GM20431 (cell line): ENCODE measurements around the gene PPARGC1A.

Experiments
- in situ Hi-C: fragments of 300-500 bp; cut with MseI, MboI; formaldehyde crosslinking; loops from one replicate; pipeline ENCODE4 v1.15.0; 2020; ENCODE audit warnings: low sequenced_read_pairs; ENCODE audit not compliant: unreplicated experiment

The PPARGC1A gene

DNA sequence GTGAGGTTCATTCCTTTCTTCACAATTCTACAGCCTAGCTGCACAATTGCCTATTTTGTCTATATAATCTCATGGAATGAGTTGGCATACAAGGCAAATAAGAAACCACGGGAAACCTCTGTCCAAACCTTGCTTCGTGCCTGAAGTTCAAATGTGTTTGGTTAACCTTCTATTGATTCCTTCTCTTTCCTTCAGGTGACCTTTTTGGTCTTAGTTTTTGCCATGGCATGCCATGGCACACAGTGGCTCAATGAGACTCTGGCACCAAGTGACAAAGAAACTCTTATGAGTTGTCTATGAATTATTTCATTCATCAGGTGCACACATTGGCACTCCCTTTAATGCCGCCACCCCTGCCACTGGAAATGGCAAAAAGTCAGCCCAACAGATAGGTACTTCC lies 101.8 kb downstream of the PPARGC1A start:
- in situ Hi-C loops: no loop called here

DNA sequence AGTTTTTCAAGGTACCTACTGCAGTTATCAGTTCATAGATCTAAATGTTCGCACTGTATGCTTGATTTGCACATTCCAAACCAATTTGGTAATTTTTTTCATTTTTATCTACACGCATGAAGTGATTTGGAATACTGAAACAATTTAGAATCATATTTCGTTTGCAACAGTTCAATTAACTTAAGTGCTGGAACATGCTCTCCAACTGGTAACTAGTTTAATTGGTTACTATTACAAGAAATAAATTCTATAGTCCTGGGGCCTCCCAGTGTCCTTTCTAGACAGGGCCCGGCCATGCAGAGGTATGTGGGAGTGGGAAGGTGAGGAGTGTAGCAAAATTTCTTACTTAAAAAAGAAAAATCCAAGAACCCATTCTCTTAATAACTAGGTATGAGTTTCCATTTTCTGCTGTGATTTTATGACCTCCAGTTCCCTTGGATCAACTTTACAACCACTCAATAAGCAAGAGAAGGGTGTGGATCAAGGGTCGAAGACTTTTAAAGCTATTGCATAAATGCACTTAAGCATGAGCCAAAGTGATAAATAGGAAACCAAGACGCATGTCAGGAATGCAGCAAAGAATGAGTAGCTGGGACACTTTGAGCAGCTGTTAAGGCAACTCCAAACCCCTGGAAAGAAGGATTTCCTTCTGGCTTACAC lies 106.9 kb downstream of the PPARGC1A start:
- in situ Hi-C loops: no loop called here

DNA sequence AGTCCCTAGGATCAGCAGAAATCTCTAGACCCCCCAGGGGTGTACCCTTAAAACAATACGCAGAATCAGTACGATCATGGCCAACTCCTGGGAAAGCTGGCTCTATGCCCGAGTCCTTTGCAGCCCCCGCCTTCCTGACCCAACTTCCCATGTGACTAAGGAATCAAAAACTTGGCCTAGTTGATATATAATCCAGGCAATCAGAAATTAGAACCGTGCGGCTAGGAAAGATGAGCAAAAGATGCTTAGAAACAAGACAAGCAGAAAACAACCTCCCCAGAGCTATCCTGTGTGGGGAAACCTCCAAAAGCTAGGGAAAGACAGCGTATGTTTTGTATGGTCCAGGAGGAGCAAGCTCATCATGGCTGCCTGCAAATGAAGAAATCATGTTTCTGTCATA lies 110.0 kb downstream of the PPARGC1A start:
- in situ Hi-C loops: no loop called here

DNA sequence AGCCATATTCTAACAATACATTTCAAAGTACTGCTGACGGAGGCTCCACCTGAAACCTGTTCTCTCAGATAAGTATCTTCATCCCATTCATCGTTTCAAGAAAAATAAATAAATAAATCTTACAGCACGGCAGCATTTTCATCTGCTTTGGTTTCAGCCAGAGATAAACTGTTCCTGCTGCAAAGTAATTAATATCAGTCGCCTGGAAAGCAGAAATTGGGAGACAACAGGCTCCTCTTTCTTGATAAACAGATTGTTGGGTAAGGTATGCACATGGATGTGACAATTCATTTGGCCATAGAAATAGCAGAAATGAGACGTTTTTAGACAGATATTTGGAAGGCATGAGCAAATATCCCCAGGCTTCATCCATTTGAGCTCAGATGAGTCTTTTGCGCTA lies 110.4 kb downstream of the PPARGC1A start:
- in situ Hi-C loops: no loop called here

DNA sequence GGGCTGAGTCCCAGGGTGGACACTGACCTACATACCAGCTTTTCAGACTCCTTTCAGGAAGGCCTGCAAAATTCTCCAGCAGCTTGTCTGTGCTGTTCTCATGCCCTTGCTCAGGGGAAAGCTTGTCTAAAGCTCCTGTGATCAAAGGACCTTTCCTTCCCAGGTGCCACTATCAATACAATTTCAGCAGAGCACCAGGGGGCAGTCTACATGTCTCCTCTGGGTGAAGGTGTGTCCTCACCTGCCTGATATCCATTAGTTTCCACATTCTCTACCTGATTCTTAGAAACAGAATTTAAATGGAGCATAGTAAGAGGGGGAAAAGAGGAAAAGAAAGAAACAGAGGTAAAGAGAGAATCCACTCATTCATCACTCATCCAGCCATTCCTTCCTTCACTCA lies 114.2 kb downstream of the PPARGC1A start:
- in situ Hi-C loops: no loop called here

DNA sequence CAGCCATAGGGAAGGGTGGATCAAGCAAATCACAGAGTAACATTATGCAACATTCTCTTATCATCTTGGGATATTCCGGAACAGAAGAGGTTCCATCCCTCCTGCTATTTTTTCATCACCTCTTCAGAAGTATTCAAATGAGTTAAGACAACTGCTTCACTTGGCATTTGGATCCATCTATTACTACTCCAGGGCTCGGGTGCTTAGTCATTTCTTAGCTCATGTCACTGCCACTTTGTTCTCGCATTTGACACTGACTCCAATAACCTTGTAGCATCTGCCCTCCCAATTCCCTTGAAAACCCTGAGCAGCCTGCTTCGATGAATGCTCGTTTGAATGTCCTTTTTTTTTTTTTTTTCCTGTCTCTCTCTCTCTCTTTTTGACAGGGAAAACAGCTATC lies 114.9 kb downstream of the PPARGC1A start:
- in situ Hi-C loops: no loop called here

DNA sequence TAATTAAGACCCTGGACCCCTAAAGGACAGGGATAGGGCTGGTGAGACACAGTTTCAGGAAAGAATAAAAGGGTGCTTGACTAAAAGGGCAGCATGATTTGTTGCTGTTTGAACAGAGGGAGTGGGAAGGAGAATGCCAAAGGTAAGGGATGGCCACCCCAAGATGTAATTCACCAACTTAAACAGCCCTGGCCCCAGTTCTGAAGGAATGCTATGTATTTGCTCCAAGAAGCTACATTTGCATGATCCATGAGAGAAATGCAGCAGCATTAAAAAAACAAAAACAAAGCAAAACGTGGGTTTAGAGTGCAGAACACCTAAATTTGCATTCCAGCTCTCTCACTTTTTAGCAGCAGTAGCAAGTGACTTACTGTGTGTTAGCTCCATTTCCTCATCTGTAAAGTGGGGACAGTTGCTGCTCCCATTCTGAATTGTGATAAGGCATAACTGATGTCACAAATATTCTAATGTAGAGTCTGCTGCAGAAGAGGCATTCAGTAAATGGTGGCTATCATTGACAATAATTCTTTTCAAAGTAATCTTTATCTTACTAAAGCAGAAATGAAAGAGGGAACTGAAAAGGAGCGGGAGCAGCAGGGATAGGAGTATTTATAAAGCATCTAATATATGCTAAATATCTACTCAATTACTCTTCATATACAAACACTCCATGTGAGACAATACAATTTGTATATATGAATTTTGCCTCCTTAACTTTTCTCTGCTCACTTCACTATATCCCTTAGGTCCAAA lies 115.8 kb downstream of the PPARGC1A start:
- in situ Hi-C loops: no loop called here

DNA sequence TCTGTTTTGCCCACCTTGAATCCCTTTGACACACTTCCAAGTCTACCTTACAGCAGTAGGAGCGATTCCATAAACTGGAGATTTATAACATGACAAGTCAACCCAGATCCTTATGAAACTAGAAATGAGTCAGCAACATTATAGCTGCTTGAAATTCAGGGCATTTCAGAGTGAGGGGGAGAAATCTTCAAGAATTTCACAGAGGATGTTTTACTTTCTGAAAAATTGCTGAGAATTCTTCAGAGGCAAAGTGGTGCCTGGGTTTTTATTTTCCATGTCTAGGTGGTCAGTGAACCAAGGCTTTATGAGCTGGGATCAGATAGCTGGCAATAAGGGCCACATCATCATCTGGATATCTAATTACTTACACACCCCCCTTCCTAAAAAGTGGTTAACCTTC lies 119.8 kb downstream of the PPARGC1A start:
- in situ Hi-C loops: no loop called here

DNA sequence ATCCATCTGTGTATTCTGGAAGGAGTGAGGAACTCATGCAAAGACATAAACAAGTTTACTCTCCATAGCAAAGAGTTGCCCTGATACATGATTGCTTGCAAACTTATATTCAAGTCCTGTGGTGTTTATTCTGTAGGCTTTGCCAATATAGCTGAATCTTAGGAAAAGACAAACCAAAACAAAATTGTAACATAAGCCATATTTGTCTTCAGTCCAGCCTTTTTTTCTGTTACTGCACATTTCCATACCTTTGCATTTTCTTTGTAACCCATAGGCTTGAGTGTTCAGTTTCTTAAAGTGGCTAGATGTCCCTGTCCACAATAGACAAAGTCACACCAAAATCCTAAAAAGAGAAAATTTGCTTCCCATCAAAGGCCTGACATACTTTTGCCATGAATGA lies 120.4 kb downstream of the PPARGC1A start:
- in situ Hi-C loops: no loop called here

DNA sequence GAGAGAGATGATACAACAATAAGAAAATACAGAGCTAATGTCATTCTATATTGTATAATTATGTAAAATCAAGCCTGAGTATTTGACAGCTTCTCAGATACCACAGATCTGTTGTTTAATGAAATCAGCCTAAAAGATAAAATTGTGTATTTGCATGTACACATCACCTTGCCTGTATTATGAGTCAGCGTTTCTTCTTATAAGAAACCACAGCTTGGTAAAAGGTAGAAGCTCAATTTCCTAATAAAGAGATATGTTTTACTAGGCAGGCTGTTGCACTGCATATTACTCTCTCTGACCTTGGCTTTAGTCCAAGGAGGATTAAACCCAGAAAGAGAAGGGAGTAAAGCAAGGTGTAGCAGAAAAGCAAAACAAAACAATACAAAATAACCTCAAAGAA lies 121.3 kb downstream of the PPARGC1A start:
- in situ Hi-C loops: no loop called here

DNA sequence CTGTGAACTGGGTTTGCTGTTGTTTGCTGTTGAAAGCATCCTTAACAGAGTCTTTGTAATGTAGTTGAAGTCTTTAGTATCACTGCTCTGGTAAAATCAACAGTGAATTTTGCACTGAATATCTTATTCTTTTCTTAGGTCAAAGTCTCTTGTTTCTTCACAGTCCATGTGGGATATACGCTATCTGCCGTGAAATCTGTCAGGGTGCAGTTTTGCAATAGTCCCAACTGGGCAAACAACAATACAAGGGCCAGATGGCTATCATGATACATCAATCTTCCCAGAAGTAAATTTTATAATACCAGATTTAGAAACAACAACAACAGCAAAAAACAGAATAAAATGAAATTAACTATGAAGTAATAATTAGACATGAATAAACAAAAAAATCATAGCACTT lies 123.5 kb downstream of the PPARGC1A start:
- in situ Hi-C loops: no loop called here

DNA sequence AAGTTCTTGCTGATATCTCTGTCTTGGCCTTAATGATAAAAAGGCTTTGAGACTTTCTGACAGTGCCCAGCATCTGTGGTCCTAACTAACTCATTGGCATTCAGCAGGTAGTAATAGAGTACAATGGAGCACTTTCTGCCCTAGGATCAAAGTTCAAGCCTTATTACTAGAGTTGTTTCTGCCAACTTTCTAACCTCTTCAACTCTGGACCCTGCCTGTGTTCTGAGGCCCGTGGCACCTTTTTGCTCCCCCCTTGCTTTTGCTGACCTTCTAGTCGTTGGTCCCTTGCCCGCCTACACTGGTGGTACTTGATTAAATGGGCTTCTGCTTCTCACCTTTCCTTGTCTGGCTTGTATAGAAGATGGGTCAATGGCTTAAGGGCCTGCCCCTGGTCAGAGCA lies 126.3 kb downstream of the PPARGC1A start:
- in situ Hi-C loops: no loop called here

DNA sequence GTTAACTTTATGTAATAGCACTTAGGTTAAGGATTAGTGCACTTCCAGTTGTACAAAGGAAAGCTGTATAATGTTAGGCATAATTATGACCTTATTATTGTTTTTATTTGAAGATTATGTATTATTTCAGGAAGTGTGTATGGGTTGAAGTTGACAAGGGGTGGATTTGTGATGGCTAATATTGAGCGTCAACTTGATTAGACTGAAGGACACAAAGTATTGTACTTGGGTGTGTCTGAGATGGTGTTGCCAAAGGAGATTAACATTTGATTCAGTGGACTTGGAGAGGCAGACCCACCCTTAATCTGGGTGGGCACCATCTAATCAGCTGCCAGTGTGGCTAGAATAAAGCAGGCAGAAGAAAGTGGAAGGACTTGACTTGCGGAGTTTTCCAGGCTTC lies 127.3 kb downstream of the PPARGC1A start:
- in situ Hi-C loops: no loop called here

DNA sequence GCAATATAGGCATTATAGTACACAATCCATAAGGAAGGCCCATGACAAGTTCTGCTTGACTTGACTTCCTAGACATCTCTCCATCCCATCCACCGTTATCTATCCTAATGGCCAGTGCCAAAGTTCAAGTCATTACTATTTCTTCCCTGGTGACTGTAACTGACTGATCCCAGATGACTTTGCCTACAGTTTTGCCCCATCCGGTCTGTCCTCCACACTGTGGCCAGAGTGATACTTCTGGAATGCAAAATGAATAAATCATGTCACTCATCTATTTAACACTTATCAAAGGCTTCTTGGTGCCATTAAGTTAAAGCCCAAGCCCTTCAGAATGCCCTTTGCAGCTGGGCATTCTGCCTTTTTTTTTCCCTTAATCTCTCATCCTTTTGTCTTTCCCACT lies 130.8 kb downstream of the PPARGC1A start:
- in situ Hi-C loops: no loop called here

DNA sequence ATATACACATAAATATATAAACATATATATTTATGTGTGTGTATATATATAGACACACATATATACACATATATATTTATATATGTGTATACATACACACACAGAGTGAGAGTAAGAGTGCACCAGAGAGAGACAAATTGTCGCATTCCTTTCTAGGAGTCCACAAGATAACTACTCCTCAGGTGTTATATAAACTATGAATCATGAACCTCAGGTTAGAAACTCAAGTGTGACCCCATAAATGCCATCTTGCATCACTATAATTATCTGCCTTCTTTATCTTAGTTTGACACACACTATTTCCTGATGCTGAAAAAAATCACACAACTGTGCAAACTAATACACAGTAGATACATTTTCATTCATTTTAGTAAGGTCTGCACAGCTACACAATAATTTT lies 135.2 kb downstream of the PPARGC1A start:
- in situ Hi-C loops: no loop called here

DNA sequence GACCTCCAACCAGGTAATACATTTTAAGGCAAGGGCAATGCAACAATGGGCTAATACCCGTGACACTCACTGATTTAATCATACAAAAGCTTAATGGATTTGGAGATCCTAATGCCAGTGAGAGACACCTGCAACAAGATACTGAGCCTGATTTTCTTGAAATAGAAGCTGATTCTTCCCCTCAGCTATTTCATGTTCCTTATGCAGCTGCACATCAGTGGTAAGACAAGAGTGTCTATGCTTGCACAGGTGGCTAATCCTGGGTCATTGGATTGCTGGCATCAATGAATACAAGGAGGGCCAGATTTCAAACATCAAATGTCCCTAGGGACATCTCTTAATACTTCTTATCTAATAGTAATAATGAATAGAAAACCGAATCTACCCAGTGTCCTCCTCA lies 139.7 kb downstream of the PPARGC1A start:
- in situ Hi-C loops: no loop called here

DNA sequence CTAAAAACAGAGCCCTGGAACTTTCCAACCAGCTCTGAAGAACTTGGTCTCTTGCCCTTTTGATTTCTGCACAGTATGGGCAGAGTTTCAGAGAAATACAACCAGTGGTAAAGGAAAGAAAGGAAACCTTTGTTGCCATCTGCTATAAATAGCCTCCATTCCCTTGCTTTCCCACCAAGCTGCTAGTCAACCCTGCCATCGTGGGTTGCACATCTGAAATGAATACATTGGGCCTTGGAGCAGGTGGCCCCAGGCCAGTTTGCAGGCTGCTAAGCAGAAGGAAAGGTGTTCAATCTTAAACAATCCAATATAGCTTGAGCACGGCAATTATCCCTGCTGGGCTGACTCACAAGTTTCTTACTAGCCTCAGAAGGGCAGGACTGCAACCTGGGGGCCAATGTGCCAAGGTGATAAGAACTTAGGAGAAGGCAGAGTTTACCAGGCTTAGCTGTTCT lies 142.5 kb downstream of the PPARGC1A start:
- in situ Hi-C loops: no loop called here

DNA sequence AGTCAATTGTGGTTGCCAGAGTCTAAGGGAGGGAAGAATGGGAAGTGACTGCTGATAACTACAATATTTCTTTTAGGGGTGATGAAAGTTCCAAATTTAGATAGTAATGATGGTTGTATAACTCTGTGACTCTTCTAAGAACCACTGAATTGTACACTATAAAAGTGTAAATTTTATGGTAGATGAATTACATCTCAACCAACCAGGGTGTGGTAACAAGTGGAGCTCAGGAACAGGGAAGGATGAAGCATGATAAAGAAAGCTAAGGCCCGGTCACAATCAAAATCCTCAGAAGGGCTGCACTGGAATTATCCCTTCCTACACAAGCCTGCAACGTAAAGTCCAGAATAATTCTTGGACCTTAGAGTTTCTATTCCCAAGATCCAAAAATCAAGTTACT lies 143.2 kb downstream of the PPARGC1A start:
- in situ Hi-C loops: no loop called here

DNA sequence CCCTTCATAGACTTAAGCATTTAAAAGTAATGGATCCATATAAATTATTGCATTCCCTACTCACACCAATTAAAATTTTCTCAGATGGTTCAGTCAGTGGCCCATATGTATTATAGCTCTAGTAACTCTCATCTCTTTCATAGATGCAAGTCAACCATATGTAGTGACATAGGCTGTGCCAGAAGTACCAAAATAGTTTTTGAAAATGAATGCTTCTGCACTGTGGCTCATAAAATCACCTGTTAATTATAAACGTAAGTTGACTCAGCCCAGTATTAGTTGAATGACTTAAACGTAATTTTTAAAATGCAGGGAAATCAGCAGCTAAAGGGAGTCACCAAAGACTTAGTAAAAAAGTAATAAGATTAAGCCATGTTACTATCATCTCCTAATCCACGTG lies 143.8 kb downstream of the PPARGC1A start:
- in situ Hi-C loops: no loop called here

DNA sequence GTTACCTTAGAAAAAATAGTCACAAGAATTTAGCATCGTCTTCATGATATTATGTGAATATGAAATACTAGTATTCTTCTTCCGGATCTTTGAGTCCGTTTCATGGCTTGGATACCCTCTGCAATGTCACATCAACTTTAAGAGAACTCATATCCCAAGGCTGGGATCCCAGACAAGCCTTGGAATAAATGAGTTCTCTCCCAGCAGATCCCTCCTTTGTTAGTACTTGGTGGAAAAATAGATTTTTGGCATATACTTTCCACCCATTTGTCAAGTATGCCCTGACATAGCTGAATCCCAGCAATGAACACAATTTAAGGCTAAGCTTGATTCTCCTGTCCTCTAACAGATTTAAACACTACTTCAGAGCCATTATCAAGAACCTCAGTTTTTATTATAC lies 144.5 kb downstream of the PPARGC1A start:
- in situ Hi-C loops: no loop called here
